ENCODE measurements around the gene TMEM217.

Gene TMEM217

DNA sequence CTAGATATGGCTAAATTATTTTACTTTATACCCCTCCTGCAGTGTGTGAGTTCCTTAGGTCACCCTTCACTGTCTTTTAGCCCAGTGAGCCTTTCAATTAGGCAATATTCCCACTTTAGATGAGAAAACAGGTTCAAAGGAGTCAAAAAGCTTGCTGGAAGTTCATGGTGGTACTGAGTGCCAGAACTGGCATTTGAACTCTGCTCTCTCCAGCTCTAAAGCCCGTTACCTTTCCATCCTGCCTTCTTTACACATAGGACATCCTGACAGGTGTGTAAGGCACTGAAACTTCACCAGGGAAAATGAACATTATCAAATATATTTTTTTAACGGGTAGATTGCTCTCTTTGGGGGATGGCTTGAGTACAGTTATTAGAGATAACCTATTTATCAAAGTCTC lies 11.2 kb upstream of the TMEM217 start:
- 0 out of 2 replicates have a peak, but pooled peaks cover 5% of the 10 kb centered on the region for H3K4me1 ChIP-seq (ENCODE audit: control insufficient read depth, insufficient read depth, low read length)
- no peaks in the 10 kb centered on the region for H3K9me3 ChIP-seq (ENCODE audit: control insufficient read depth, insufficient read depth, low read depth, low read length)
- CTCF ChIA-PET, result interaction anchor here (0.7 kb wide), 1 partner anchor 14 kb away, joined by 3 read pairs; no protein-coding TSS in a partner anchor
- peaks cover 7 to 14% of the 10 kb centered on the region in 2 experiments; a peak in 2 of 3 replicates for H3K36me3 ChIP-seq (ENCODE audit: control insufficient read depth in 2 of 2, insufficient read depth in 1 of 2, low read length in 2 of 2)
- H3K4me3 ChIP-seq (ENCODE audit: low read depth, low read length), result no peak overlapping the region
- no peak overlapping the region for H3K27ac ChIP-seq (ENCODE audit: extremely low read depth, low read depth, low read length)
- POLR2A ChIA-PET, result no interaction called here
- TF ChIP-seq ZNF239 (tag by site-specific recombination; IDR thresholded peaks at IDR 0.05) (no peak), ZNF560 (tag by site-specific recombination; IDR thresholded peaks at IDR 0.05; ENCODE audit: borderline replicate concordance) (no peak), IKZF3 (tag by site-specific recombination; IDR thresholded peaks at IDR 0.05) (no peak), ZNF174 (tag by site-specific recombination; IDR thresholded peaks at IDR 0.05) (no peak), EGR2 (tag by site-specific recombination; IDR thresholded peaks at IDR 0.05; ENCODE audit: low read depth) (no peak), SP7 (tag by site-specific recombination; IDR thresholded peaks at IDR 0.05) (no peak), ZNF843 (tag by site-specific recombination; IDR thresholded peaks at IDR 0.05) (no peak), ZNF677 (tag by site-specific recombination; IDR thresholded peaks at IDR 0.05) (no peak)
- TF ChIP-seq, protein P1, sequence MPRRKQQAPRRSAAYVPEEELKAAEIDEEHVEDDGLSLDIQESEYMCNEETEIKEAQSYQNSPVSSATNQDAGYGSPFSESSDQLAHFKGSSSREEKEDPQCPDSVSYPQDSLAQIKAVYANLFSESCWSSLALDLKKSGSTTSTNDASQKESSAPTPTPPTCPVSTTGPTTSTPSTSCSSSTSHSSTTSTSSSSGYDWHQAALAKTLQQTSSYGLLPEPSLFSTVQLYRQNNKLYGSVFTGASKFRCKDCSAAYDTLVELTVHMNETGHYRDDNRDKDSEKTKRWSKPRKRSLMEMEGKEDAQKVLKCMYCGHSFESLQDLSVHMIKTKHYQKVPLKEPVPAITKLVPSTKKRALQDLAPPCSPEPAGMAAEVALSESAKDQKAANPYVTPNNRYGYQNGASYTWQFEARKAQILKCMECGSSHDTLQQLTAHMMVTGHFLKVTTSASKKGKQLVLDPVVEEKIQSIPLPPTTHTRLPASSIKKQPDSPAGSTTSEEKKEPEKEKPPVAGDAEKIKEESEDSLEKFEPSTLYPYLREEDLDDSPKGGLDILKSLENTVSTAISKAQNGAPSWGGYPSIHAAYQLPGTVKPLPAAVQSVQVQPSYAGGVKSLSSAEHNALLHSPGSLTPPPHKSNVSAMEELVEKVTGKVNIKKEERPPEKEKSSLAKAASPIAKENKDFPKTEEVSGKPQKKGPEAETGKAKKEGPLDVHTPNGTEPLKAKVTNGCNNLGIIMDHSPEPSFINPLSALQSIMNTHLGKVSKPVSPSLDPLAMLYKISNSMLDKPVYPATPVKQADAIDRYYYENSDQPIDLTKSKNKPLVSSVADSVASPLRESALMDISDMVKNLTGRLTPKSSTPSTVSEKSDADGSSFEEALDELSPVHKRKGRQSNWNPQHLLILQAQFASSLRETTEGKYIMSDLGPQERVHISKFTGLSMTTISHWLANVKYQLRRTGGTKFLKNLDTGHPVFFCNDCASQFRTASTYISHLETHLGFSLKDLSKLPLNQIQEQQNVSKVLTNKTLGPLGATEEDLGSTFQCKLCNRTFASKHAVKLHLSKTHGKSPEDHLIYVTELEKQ (tag by site-specific recombination; IDR thresholded peaks at IDR 0.05; ENCODE audit: borderline replicate concordance), result no peak
- TF ChIP-seq, protein P2, sequence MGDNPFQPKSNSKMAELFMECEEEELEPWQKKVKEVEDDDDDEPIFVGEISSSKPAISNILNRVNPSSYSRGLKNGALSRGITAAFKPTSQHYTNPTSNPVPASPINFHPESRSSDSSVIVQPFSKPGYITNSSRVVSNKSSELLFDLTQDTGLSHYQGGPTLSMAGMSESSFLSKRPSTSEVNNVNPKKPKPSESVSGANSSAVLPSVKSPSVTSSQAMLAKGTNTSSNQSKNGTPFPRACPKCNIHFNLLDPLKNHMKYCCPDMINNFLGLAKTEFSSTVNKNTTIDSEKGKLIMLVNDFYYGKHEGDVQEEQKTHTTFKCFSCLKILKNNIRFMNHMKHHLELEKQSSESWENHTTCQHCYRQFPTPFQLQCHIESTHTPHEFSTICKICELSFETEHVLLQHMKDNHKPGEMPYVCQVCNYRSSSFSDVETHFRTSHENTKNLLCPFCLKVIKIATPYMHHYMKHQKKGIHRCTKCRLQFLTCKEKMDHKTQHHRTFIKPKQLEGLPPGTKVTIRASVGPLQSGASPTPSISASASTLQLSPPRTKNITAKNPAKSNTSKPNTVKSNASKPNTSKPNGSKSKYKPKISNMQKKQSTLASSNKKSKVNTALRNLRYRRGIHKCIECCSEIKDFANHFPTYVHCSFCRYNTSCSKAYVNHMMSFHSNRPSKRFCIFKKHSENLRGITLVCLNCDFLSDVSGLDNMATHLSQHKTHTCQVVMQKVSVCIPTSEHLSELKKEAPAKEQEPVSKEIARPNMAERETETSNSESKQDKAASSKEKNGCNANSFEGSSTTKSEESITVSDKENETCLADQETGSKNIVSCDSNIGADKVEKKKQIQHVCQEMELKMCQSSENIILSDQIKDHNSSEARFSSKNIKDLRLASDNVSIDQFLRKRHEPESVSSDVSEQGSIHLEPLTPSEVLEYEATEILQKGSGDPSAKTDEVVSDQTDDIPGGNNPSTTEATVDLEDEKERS (tag by site-specific recombination; IDR thresholded peaks at IDR 0.05), result no peak
- TF ChIP-seq, protein P3, sequence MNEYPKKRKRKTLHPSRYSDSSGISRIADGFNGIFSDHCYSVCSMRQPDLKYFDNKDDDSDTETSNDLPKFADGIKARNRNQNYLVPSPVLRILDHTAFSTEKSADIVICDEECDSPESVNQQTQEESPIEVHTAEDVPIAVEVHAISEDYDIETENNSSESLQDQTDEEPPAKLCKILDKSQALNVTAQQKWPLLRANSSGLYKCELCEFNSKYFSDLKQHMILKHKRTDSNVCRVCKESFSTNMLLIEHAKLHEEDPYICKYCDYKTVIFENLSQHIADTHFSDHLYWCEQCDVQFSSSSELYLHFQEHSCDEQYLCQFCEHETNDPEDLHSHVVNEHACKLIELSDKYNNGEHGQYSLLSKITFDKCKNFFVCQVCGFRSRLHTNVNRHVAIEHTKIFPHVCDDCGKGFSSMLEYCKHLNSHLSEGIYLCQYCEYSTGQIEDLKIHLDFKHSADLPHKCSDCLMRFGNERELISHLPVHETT (tag by site-specific recombination; IDR thresholded peaks at IDR 0.05), result no peak
- TF ChIP-seq, protein P4, sequence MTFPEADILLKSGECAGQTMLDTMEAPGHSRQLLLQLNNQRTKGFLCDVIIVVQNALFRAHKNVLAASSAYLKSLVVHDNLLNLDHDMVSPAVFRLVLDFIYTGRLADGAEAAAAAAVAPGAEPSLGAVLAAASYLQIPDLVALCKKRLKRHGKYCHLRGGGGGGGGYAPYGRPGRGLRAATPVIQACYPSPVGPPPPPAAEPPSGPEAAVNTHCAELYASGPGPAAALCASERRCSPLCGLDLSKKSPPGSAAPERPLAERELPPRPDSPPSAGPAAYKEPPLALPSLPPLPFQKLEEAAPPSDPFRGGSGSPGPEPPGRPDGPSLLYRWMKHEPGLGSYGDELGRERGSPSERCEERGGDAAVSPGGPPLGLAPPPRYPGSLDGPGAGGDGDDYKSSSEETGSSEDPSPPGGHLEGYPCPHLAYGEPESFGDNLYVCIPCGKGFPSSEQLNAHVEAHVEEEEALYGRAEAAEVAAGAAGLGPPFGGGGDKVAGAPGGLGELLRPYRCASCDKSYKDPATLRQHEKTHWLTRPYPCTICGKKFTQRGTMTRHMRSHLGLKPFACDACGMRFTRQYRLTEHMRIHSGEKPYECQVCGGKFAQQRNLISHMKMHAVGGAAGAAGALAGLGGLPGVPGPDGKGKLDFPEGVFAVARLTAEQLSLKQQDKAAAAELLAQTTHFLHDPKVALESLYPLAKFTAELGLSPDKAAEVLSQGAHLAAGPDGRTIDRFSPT (tag by site-specific recombination; IDR thresholded peaks at IDR 0.05), result no peak

DNA sequence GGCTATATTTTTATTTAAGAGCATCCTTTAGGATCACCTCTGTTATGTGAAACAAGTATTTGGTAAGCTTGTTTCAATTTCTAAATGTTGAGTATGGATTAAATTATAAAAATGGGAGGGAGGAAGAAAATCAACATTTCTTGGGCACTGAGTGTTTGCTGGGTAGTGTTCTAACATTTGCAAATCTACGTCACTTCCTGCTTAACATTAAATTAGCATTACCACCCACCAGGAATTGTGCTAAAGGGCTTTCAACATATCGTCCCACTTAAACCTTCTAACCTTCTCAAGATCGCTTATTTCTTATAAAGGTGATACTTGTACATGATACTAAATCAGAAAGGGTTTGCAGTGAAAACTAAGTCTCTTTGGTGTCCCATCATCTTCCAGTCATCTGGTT lies 7.9 kb upstream of the TMEM217 start:
- Histone ChIP-seq H3K27ac (ENCODE audit: extremely low read depth, low read depth, low read length) (no peak overlapping the region), H3K4me1 (ENCODE audit: control insufficient read depth, insufficient read depth, low read length) (peaks cover 4% of the 10 kb centered on the region; the same call in 1 of the 2 replicates), H3K4me3 (ENCODE audit: low read depth, low read length) (no peak overlapping the region), H3K36me3 (ENCODE audit: control insufficient read depth in 2 of 2, insufficient read depth in 1 of 2, low read length in 2 of 2) (peaks cover 7 to 14% of the 10 kb centered on the region in 2 experiments; a peak in 2 of 3 replicates), H3K9me3 (ENCODE audit: control insufficient read depth, insufficient read depth, low read depth, low read length) (no peaks in the 10 kb centered on the region)
- ChIA-PET POLR2A (no interaction called here), CTCF (interaction anchor here (0.5 to 1.3 kb wide), 7 partner anchors 55 to 439 kb away, joined by 3 to 7 read pairs (median 3); no protein-coding TSS in a partner anchor)
- TF ChIP-seq RBAK (tag by site-specific recombination; IDR thresholded peaks at IDR 0.05) (no peak), SP3 (tag by site-specific recombination; IDR thresholded peaks at IDR 0.05) (no peak), ZNF776 (tag by site-specific recombination; IDR thresholded peaks at IDR 0.05; ENCODE audit: borderline replicate concordance) (no peak), ZNF610 (tag by site-specific recombination; IDR thresholded peaks at IDR 0.05; ENCODE audit: borderline replicate concordance) (no peak), ZNF629 (tag by site-specific recombination; IDR thresholded peaks at IDR 0.05) (no peak)
- TF ChIP-seq, protein P5, sequence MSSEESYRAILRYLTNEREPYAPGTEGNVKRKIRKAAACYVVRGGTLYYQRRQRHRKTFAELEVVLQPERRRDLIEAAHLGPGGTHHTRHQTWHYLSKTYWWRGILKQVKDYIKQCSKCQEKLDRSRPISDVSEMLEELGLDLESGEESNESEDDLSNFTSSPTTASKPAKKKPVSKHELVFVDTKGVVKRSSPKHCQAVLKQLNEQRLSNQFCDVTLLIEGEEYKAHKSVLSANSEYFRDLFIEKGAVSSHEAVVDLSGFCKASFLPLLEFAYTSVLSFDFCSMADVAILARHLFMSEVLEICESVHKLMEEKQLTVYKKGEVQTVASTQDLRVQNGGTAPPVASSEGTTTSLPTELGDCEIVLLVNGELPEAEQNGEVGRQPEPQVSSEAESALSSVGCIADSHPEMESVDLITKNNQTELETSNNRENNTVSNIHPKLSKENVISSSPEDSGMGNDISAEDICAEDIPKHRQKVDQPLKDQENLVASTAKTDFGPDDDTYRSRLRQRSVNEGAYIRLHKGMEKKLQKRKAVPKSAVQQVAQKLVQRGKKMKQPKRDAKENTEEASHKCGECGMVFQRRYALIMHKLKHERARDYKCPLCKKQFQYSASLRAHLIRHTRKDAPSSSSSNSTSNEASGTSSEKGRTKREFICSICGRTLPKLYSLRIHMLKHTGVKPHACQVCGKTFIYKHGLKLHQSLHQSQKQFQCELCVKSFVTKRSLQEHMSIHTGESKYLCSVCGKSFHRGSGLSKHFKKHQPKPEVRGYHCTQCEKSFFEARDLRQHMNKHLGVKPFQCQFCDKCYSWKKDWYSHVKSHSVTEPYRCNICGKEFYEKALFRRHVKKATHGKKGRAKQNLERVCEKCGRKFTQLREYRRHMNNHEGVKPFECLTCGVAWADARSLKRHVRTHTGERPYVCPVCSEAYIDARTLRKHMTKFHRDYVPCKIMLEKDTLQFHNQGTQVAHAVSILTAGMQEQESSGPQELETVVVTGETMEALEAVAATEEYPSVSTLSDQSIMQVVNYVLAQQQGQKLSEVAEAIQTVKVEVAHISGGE (tag by site-specific recombination; conservative IDR thresholded peaks at IDR 0.05; ENCODE audit: low read depth), result no peak
- TF ChIP-seq, protein P6, sequence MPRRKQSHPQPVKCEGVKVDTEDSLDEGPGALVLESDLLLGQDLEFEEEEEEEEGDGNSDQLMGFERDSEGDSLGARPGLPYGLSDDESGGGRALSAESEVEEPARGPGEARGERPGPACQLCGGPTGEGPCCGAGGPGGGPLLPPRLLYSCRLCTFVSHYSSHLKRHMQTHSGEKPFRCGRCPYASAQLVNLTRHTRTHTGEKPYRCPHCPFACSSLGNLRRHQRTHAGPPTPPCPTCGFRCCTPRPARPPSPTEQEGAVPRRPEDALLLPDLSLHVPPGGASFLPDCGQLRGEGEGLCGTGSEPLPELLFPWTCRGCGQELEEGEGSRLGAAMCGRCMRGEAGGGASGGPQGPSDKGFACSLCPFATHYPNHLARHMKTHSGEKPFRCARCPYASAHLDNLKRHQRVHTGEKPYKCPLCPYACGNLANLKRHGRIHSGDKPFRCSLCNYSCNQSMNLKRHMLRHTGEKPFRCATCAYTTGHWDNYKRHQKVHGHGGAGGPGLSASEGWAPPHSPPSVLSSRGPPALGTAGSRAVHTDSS (tag by site-specific recombination; IDR thresholded peaks at IDR 0.05), result no peak
